NCI-H774 (cell line): Measurements from ENCODE around the gene MRI1.
"Not testable (repeated sequence)": the region's sequence is repeated elsewhere in the genome, so short reads cannot be mapped to it uniquely, and the experiment has no call there.

ENCODE experiments used
- DNase-seq: peaks from one replicate; lab custom pipeline; 2025; lab: John Stamatoyannopoulos, UW

MRI1 gene

DNA sequence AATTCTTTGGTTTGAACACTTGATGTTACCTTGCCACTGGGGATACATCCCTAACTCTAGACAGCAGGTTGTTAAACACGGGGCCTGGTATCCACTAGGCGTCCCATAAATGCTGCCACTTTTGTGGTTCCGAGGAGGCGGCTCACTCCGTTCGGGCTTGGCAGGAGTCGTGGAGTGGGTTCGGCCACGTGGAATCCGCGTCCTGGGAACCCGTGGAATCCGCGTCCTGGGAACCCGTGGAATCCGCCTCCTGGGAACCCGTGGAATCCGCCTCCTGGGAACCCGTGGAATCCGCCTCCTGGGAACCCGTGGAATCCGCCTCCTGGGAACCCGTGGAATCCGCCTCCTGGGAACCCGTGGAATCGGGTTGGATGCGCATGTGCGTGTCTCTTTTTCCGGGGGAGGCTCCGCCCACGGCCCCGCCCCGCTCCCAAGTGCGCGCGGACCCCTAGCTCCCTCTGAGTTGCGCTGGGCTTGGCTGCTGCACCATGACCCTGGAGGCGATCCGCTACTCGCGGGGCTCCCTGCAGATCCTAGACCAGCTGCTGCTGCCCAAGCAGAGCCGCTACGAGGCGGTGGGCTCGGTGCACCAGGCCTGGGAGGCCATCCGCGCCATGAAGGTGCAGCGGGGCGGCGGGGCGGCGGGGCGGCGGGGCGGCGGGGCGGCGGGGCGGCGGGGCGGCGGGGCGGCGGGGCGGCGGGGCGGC lies at the start of gene MRI1:
Gene MRI1 (plus strand): TSS at position 422 of the 707 bp plus-strand sequence. CDS start 67 bp downstream, at position 489.
- DNase-seq: peak; percentile 58

DNA sequence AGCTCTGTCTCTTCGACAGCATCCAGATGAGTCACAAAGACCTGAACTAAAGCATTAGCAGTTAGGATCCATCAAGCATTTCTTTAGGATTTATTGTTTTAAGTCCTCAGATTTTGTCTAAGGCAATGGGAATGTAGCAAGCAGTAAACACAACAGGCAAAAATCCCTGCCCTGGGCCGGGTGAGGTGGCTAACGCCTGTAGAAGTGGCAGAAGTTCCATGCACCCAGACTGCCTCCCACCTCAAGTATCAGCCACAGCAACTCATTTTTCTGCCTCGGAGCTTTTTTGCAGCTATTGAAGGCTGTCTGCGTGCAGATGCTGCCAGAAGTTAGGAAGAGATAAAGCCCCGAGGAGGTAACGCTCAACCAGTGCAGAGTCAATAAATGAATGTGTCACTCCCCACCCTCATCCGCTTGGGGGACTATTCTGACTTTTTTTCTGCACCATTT lies 47.1 kb upstream of the MRI1 start:
- no peak for DNase-seq

DNA sequence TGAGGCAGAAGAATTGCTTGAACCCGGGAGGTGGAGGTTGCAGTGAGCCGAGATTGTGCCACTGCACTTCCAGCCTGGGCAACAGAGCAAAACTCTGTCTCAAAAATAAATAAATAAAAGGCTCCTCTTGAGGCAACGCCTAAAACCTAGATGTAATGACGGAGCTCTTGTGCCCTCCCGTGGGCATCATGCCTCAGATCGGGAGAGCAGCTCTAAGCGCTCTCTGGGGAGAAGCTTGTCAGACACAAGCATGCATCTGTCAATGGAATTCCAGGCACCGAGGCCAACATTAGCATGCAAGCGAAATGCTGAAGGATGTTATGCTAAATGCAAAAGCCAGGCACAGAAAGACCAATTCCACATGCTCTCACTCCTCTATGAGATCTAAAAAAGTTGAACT lies 45.6 kb upstream of the MRI1 start:
- peak; percentile 73 for DNase-seq

DNA sequence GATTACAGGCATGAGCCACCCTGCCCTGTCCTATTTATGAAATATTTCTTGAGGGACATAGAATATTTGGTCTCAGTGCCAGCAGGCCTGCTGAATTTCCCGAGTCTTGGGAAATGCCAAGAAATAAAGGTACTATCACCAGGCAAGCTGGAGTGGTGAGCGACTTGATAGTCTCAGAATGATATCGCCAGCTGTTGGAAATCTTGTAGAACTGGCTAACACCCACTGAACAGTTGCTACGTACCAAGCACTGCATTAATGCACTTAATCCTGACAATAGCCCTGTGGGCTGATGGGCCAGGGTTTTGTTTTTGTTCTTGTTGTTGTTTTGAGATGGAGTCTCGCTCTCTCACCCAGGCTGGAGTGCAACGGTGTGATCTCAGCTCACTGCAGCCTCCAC lies 42.2 kb upstream of the MRI1 start:
- no peak for DNase-seq

DNA sequence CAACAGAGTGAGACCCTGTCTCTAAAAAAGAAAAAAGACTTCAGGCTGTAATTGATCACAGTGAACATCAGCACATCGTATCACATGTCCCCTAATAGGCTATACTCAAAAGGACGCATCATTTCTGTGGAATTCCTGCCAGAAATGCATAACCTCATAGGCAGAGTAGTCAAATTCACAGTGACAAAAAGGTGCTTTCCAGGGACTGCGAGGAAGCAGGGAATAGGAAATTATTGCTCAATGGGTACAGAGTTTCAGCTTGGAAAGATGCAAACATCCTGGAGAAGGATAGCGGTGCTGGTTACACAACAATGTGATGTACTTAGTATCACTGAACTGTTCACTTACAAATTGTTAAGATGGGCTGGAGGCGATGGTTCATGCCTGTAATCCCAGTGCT lies 41.1 kb upstream of the MRI1 start:
- no peak for DNase-seq

DNA sequence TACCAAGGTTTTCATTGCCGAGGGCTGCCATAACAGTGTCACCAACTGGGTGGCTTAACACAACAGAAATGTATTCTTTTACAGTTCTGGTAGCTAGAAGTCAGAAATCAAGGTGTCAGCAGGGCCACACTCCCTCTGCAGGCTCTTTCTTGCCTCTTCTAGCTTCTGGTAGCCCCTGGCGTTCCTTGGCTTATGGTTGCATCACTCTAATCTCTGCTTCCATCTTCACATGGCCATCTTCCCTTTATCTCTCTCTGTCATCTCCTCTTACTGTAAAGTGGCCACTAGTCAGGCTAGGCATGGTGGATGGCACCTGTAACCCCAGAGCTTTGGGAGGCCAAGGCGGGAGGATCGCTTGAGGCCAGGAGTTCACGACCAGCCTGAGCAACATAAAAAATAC lies 38.0 kb upstream of the MRI1 start:
- no peak for DNase-seq

DNA sequence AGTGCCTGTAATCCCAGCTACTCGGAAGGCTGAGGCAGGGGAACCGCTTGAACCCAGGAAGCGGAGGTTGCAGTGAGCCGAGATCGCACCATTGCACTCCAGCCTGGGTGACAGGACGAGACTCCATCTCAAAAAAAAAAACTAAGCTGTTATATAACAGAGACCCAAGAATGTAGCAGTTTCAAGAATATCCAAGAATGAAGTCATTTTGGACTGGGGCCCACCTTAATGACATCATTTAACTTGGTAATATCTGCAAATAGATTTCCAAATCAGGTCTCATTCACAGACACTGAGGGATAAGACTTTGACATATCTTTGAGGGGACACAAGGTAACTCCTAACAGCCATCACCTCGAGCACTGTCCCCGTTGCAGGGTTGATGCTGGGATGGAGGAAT lies 36.5 kb upstream of the MRI1 start:
- DNase-seq: no peak

DNA sequence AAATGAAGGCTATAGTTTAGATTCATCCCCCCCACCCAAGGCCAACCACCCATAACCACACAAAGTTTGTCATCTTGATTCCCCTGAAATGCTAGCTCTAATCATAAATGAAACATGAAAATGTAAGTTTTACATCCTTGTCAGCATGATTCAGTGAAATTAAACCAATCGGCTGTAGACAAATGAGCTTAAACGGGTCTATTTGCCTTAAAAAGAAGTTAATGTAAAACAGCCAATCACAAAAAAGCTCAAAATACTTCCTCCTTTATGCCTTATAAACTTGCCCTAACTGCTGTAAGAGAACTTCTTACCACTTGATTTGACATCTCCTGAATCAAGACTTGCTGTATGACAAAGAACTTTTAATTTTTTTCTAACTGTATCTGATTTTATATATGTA lies 34.5 kb upstream of the MRI1 start:
- DNase-seq: no peak

DNA sequence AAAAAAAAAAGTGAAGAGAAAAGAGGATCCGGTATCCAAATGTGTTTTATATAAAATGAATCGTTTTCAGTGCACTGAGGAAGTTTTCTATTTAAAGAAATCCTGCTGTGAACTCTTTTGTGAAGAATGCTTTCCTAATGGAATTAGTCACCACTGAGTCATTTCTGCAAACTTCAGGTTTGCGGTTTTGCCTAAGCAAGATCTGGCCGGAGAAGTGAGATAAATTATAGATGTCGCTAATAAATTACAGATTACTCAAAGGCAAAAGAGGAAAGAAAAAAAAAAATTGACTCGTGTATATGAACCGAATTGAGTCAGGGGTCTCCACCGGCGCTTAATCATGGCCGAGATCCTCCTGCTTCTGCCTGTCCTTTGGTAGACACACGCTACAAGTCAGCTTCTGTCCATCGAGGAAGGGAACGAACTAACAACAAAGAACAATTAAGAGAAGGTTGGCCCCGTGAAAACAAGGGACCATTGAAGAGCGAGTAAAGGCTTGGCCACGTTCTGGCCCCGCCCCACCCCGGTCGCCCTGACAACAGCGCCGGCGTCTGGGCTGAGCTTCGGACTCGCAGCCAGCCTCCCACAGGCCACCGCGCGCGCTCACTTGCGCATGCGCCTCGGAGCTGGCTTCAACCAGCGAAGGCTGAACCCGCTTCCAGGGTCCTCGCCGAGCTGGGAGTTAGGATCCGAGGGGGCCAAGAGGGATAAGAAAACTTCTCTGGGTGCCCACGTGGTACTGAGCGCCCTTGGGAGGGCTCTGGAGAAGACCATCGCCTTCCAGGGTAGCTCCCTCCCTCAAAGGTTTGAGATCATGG lies 33.0 kb upstream of the MRI1 start:
- peak; percentile 94 for DNase-seq

DNA sequence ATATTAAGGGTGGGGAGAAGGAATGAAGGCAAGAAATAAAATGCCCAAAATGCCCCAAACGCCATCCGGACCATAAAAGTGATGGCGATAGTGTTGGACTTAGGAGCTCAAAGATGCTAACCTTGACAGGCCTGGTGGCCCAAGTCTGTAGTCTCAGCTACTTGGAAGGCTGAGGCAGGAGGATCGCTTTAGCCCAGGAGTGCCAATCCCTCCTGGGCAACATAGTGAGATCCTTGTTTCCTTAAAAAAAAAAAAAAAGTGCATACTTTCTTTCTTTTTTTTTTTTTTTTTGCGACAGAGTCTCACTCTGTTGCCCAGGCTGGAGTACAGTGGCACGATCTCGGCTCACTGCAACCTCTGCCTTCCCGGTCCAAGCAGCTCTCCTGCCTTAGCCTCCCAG lies 32.0 kb upstream of the MRI1 start:
- DNase-seq: no peak

DNA sequence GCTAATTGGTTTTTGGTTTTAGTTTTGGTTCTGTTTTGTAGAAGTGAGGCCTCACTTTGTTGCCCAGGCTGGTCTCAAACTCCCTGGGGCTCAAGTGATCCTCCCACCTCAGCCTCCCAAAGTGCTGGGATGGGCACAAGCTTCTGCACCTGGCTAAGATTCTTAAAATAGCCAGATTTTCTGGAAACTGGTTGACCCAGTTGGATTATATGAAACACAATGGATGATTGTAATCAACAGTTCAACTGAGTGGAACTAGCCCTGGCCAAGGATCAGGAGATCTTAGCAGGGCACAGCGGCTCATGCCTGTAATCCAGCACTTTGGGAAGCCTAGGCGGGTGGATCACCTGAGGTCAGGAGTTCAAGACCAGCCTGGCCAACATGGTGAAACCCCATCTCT lies 29.6 kb upstream of the MRI1 start:
- DNase-seq: no peak

DNA sequence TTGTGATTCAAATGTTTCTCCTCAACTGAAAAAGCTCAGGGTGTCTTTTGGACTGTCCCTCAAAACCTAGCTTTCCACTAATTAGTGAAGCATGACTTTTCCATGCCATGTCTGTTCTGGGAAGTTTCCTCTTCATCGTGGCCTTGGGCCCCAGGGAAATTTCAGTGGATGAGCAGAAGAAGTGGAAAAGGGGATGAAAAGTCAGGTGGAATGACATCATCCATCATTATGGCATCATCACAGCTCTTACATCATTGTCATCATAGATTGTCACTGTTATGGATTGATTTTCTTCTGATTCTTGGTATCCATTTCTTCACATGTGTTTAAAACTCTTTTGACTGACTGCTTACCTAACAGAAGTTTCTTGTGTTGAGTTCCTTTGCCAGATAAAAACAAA lies 26.2 kb upstream of the MRI1 start:
- DNase-seq: no peak

DNA sequence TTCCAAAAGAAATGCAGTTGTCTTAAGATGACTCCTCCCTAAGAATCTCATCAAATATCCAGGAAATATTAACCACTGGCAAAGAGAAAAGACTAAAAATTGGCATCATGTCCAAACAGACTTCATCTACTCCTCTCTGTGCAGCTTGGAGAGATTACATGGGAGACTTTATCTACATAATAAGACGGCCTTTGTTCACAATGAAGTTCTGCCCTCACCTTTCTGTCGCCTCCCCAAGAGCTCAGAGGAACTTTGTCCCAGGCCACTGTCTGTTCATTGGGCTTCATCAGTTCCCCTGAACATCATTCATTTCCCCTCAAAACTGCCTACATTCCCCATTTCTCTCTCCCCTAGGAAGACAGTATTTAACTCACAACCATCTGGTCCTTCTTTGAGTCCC lies 22.4 kb upstream of the MRI1 start:
- no peak for DNase-seq

DNA sequence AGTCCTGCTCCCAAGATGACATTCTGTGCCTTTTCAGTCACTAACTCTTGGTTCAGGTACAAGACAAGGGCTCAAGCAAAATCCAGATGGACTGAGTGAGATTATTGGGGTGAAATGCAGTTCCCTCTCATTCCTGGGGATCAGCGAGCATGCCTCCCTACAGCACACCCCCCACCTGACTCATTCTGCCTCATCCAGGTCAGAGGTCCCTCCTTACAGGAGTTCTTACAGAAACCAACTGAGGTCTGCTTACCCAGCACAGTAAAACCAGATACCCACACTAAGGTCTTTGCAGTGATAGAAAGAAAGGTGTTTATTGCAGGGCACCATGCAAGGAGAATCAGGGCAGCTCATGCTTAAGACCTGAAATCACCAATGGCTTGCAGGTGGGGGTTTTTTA lies 21.6 kb upstream of the MRI1 start:
- DNase-seq: no peak

DNA sequence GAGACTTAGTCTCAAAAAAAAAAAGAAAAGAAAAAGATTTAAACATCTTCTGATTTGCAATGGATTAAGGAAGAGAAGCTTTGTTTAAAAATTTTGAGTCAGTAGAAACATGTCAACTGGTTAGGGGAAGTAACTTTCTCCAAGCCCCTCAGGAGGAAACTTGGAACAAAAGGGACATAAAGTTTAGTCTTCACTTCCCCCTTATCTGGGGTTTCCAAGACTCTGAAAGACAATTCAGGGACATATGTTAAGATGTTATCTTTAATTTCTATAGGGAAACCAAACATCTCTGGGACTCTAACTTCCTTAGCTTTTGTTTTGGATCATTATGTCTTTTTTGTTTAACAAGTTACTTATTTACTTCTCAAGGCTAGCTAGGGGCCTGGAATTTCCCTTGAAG lies 20.1 kb upstream of the MRI1 start:
- DNase-seq: no peak

DNA sequence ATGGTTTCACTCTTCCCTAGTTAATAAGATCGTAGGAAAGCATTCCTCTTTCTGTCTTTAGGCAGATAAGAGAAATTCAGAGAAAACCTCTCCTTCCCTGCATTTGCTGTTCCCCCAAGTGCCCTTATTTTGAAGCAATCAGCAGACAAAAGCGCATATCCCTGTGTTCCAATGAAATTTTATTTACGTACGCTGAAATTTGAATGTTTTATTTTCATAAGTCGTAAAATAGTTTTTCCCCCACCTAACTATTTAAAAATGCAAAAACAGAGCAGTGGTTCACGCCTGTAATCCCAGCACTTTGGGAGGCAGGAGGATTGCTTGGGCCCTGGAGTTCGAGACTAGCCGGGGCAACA lies 17.2 kb upstream of the MRI1 start:
- no peak for DNase-seq

DNA sequence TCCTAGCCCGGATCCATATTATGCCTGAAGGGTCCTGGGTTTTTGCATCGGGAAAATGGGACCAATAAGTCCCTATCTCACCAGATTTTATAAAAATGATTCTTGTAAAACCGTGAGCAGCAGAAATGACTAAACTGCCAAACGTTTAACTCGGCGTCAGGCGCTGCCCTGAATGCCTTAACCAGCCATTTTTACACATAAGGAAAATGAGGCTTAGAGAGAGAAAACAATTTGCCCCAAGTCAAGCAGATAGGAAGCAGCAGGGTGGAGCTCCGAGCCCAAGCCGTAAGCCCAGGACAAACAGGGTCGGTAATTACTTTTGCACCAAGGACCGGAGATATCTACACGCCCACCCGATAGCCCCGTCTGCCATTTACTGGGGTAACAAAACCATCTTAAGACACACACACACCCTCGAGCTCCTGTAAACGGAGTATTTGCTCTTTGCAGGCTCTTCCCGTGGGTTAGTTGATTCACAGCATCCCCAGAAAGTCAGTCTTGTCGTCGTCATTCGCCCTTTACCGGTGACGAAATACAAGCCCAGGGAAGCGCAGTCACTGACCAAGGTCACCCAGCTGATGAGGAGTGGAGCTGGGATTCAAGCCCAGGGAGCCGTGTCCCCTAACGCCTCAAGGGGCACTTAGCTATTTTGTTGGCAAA lies 16.0 kb upstream of the MRI1 start:
- DNase-seq: peak; percentile 9

DNA sequence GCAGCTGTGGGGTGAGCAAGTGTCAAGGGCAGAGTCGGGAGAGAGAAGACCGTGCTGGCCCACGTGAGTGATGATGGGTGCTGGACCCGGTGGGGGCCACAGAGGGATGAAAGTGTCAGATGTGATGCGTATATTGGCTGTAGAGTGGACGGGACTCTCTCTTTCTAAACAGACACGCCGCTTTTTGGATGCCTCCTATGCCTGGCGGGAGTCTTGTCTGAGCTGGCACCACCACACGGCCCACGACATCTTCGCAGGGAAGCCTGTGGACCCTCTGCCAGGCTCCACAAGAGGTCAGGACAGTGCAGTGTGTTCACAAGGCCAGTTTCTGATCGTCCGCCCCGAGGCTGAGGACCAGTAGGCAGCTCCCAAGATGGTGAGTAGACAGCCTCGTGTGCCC lies 12.9 kb upstream of the MRI1 start:
- no peak for DNase-seq

DNA sequence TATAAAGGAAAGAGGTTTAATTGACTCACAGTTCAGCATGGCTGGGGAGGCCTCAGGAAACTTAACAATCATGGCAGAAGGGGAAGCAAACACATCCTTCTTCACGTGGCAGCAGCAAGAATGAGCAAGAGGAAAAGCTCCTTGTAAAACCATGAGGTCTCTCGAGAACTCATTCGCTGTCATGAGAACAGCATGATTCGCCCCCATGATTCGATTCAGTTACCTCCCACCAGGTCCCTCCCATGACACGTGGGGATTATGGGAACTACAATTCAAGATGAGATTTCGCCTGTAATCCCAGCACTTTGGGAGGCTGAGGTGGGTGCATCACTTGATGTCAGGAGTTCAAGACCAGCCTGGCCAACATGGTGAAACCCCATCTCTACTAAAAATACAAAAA lies 10.7 kb upstream of the MRI1 start:
- not testable (repeated sequence) for DNase-seq

DNA sequence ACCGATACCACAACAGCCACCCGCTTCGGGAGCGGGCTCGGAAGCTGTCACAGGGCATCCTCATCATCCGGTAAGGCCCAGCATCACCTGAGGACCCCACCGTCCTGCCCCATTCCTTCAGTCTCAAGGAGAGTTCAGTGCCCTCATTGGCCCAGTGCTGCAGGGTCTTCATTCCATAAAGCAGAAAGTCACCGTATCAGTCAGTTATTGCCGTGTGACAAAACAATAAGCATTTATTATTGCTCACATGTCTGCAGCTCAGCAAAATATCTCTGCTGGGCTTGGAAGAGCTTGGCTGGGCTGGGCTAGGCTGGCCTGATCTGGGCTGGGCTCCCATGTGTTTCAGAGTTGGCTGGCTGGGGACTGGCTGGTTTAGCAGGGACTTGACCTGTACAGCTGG lies 8.1 kb upstream of the MRI1 start:
- no peak for DNase-seq

DNA sequence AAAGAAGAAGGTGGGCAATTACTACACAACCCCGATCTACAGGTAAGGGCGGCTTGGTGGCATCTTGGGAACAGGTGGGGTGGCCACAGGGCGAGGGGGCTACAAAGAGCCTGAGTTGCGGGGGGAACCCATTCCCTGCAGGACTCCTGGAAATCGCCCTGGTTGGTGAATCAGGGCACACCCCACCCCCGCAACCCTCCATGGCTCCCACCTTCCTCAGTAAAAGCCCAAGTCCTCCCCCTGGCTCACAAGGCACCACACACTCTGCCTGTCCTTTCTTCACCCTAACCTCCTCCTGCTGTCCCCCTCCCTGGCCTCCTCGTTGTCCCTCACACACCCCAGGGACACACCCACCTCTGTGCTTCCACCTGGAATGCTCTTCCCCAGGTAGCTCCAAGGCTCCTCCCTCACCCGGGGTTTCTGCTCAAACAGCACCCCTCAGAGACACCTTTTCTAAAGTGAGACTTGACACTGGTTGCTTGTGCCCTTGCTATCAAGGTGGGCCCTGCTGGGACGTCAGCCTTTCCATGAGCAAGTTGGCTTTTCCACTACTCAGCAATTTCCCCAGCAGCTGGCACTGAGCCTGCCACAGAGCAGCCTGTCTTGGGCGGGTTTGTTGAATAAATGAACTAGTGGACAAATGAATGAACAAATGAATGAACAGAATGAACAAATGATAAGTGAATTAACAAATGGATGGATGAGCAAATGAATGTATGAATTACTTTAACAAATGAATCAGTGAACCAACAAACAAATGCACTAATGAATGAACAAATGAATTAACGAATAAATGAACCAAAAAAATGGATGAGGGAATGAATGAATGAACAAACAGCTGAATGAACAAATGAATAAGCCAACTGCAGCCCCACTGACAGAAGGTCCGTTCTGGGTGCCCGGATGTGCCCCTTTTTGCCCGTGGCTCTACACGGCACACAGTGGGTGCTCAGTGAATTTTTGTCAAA lies 6.2 kb upstream of the MRI1 start:
- no peak for DNase-seq

DNA sequence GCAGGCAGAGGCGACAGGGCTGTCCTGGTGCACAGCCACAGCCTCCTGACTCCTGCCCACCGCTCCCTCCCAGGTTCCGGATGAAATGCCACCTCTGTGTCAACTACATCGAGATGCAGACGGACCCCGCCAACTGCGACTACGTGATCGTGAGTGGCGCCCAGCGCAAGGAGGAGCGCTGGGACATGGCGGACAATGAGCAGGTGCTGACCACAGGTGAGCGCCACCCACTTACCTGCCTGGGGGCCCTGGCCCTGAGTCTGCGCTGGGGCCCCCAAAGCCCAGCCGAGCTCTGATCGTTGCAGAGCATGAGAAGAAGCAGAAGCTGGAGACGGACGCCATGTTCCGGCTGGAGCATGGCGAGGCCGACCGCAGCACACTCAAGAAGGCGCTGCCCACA lies 5.5 kb upstream of the MRI1 start:
- DNase-seq: no peak
